ENCODE measurements around the gene KCTD2. TPM values are rescaled to one million over a fixed set of nuclear protein-coding genes. Genes with fewer than 3 reads are reported as not detected.

The KCTD2 gene
- total RNA-seq, 1 donor from 2014 or later = 19.5 TPM

DNA sequence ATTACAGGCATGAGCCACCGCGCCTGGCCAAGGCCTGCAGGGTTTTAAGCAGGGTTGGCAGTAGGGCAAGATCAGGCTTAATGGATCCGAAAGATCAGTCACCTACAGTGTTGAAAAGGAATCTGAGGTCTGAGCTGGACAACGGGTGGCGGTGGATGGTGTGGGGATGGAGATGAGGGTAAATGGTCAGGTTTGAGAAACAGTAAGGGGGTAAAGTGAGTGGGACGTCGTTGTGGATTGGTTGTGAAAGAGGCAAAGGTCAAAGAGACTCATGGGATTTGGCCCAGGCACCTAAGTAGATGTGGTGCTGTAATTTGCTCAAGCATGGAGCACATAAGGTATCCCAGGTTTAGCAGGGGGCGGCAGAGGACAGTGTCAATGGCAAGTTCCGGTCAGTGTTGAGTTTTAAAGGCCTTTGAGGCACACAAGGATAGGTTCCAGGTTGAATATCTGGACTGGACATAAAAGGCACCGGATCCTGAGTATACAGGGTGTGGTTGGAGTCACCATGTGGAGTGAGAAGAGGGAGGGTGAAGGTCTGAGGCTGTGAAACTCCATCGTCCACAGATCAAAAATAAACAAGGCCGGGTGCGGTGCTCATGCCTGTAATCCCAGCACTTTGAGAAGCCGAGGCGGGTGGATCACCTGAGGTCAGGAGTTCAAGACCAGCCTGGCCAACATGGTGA lies 39.6 kb downstream of the KCTD2 start:
- CTCF ChIA-PET = interaction anchor here (1.5 to 1.7 kb wide), 2 partner anchors 27 to 125 kb away, joined by 3 read pairs; no protein-coding TSS in a partner anchor
- Mint-ChIP-seq H3K4me3 (peak overlapping the region; percentile 39), H3K27me3 (peaks cover 4% of the 10 kb centered on the region), H3K9me3 (no peaks in the 10 kb centered on the region), H3K4me1 (peaks cover 22% of the 10 kb centered on the region), H3K27ac (no peak overlapping the region), H3K36me3 (ENCODE audit: low read depth) (no peaks in the 10 kb centered on the region)
- DNase-seq (no peak), ATAC-seq (ENCODE audit: low read depth) (no peak)
- TF ChIP-seq, protein P1, sequence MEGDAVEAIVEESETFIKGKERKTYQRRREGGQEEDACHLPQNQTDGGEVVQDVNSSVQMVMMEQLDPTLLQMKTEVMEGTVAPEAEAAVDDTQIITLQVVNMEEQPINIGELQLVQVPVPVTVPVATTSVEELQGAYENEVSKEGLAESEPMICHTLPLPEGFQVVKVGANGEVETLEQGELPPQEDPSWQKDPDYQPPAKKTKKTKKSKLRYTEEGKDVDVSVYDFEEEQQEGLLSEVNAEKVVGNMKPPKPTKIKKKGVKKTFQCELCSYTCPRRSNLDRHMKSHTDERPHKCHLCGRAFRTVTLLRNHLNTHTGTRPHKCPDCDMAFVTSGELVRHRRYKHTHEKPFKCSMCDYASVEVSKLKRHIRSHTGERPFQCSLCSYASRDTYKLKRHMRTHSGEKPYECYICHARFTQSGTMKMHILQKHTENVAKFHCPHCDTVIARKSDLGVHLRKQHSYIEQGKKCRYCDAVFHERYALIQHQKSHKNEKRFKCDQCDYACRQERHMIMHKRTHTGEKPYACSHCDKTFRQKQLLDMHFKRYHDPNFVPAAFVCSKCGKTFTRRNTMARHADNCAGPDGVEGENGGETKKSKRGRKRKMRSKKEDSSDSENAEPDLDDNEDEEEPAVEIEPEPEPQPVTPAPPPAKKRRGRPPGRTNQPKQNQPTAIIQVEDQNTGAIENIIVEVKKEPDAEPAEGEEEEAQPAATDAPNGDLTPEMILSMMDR (IDR thresholded peaks at IDR 0.05) = no peak
- POLR2A ChIA-PET = interaction anchor here (2.0 to 2.1 kb wide), 2 partner anchors 8 to 10 kb away, joined by 9 to 15 read pairs; no protein-coding TSS in a partner anchor
- intact Hi-C loops (cut with micrococcal nuclease) = loop anchor here (1.0 kb wide), 1 partner anchor 9 kb away; no protein-coding TSS in a partner anchor

DNA sequence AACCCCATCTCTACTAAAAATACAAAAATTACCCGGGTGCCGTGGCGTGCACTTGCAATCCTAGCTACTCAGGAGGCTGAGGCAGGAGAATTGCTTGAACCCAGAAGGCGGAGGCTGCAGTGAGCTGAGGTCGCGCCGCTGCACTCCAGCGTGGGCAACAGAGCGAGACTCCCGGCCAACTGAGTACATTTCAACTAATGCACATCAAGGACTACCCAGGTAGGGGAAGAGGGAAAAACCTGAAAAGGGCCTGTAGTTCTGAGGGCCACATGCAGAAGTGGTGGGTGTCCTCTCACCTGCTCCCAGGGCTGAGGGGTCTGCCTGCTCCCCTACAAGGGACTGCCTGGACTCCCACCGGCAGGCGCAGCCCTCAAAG lies 40.1 kb downstream of the KCTD2 start:
- Mint-ChIP-seq H3K36me3 (ENCODE audit: low read depth) (no peaks in the 10 kb centered on the region), H3K27me3 (peaks cover 4% of the 10 kb centered on the region), H3K4me1 (peaks cover 22% of the 10 kb centered on the region), H3K27ac (no peak overlapping the region), H3K9me3 (no peaks in the 10 kb centered on the region), H3K4me3 (peak overlapping the region; percentile 80)
- ChIA-PET POLR2A (interaction anchor here (0.6 to 2.1 kb wide), 7 partner anchors 8 to 164 kb away, joined by 3 to 15 read pairs (median 4); partner anchors contain the start of genes ARMC7 and NT5C), CTCF (interaction anchor here (1.5 to 1.7 kb wide), 2 partner anchors 27 to 126 kb away, joined by 3 read pairs; no protein-coding TSS in a partner anchor)
- TF ChIP-seq, protein P1 (IDR thresholded peaks at IDR 0.05) = no peak
- ATAC-seq (ENCODE audit: low read depth) (peak; percentile 7), DNase-seq (no peak)
- intact Hi-C loops (cut with micrococcal nuclease) = loop anchor here (1.0 kb wide), 1 partner anchor 10 kb away; no protein-coding TSS in a partner anchor

DNA sequence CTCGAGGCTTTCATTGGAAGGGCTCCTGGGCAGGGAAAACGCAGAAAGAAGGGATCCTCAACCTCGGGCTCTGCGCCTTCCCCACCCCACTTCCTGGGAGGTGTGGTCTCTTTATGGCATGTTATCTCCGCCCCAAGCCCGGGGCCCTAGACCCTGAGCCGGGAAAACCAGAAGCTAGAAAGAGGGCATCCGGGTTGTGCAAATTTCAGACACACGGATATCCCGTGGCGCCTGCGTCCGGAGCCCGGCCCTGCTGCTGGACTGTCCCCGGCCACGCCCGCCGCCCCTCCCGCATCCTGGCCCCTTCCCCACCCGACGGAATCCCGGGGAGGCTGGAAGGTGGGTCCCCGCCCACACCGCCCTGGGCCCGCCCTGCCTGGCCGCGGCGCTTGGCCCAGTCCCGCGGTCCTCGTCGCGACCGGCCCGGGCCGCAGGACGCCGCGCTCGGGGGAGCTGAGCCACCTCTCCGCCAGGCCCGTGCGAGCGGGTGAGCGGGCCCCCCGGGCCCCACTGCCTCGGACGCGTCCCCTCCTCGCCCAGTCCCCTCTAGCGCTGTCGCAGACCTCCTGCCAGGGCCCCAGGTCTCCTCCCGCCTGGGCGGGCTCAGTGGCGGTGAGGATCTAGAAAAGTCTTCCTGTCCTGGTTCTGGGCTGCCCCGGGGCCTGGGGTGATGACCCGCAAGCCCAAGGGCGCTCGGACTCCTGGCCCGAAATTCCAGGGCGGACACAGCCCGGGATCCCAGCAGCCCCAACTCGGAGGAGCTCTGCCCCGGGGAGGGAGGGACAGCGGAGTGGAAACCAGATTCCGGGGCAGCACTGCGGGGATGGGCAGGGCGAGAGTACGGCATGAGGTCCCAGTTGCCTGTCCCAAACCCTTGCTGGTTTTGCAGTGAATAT lies 40.8 kb downstream of the KCTD2 start, which contains the start of gene SLC16A5:
TSS of gene SLC16A5 (plus strand) at position 397 of the 896 bp plus-strand sequence. CDS start 5,683 bp downstream, outside the sequence.
- Mint-ChIP-seq H3K36me3 (ENCODE audit: low read depth) (no peaks in the 10 kb centered on the region), H3K4me3 (peak within 1 kb of the TSS; percentile 82), H3K9me3 (no peaks in the 10 kb centered on the region), H3K27ac (no peak within 1 kb of the TSS), H3K4me1 (peaks cover 22% of the 10 kb centered on the region), H3K27me3 (no peaks in the 10 kb centered on the region)
- ChIA-PET POLR2A (interaction anchor here (0.6 to 2.1 kb wide), 8 partner anchors 9 to 163 kb away, joined by 3 to 15 read pairs (median 4); partner anchors contain the start of genes ARMC7, ATP5PD, KCTD2 and NT5C), CTCF (interaction anchor here (1.5 to 1.7 kb wide), 3 partner anchors 26 to 126 kb away, joined by 3 to 4 read pairs (median 3); no protein-coding TSS in a partner anchor)
- TF ChIP-seq, protein P1 (IDR thresholded peaks at IDR 0.05) = no peak
- DNase-seq (peak; percentile 48), ATAC-seq (ENCODE audit: low read depth) (peak; percentile 74)
- intact Hi-C loops (cut with micrococcal nuclease) = loop anchor here (1.0 kb wide), 1 partner anchor 11 kb away; no protein-coding TSS in a partner anchor

DNA sequence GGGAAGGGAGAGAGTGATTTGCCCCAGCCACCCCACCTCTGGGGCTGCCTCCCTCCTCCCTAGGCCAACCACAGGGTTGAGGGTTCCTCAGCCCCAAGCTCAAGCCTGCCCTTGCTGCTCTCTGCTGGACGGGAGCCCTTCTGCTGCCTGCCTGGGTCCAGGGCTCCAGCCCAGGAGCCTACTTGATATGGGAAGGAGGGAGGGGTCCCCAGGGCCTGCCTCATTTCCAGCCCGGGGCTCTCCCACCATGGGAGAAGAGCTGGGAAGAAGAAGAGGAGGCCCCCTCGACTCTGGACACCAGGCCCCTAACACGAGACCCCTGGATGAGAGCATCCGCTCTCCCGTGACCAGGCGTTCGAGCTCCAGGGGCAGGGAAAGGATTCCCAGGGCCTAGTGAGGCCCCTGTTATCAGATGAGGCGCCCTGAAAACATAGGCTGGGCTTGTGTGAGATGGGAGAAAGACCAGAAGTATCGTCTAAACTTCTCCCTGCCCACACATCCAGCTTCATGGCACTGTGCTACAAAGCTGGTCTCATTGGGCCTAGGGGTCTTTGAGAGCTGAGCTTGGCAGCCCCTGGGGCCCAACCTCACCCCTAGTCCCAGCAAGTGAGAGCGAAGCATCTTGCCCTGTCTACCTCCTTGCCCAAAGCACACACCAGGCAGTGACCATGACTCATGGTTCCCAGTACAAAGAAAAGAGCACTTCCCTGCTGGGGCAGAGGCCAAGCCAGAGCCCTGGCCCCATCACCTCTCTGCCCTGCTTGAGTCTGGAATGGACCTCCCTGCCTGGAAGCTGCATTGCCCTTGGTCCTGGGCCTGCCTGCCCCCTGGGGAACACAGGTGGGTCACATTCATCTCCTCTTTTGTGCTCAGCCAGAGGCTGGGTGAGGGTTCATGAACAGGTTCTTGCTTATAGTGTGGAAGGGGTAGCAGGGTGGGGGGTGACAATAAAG lies 41.7 kb downstream of the KCTD2 start:
- no peak overlapping the region for H3K27ac Mint-ChIP-seq
- ATAC-seq (ENCODE audit: low read depth) (no peak), DNase-seq (no peak)
- no peaks in the 10 kb centered on the region for H3K27me3 Mint-ChIP-seq
- CTCF ChIA-PET = interaction anchor here (1.7 kb wide), 2 partner anchors 83 to 127 kb away, joined by 3 to 4 read pairs; no protein-coding TSS in a partner anchor
- H3K9me3 Mint-ChIP-seq = no peaks in the 10 kb centered on the region
- intact Hi-C loops (cut with micrococcal nuclease) = no loop called here
- TF ChIP-seq, protein P1 (IDR thresholded peaks at IDR 0.05) = no peak
- H3K4me1 Mint-ChIP-seq = peaks cover 22% of the 10 kb centered on the region
- H3K36me3 Mint-ChIP-seq (ENCODE audit: low read depth) = no peaks in the 10 kb centered on the region
- POLR2A ChIA-PET = interaction anchor here (0.6 to 2.1 kb wide), 6 partner anchors 10 to 313 kb away, joined by 3 to 15 read pairs (median 4); partner anchors contain the start of genes ATP5PD and KCTD2
- peak overlapping the region; percentile 82 for H3K4me3 Mint-ChIP-seq

Measured in activated B cell treated with CpG ODN at 0.5 μM for 24 hours (primary cell).